Measurements from ENCODE around the gene CTNNA3.

CTNNA3 gene

DNA sequence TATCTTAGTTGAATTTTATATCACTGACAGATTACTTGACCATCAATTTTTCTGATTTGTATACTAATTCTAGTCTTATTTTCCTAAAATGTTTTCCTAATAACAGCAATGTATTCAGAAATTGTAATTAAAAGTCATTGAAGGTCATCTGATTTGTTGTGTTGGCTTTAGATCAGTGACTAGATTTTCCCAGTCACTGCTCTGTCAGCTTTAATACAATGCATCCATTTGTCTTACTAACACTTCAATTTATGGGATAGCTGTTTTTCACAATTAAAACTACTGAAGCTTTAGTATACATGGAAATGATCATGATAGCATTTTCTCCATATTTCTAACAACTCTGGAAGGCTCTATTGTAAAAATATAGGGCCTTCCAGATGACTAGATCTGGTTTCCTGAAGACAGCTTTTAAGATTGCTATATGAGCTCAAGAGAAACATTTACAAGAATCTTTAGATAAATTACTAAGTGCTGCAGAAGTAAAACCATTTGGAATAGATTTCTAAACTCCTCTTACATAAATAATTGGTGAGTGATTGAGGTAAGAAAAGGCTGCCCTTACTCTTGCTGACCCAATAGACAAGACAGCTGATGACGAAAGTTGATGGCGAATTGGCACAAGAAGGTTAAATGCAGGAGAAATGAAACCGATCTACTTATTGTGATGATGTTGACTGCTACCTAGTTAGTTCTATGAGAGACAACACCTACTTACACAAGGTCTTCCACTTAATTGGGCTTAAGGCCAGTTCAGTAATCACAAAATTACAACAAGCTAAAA, 696.0 kb downstream of the CTNNA3 start:
- no peaks in the 10 kb centered on the region for H3K4me1 ChIP-seq (ENCODE audit: insufficient read depth, low read length, poor library complexity, severe bottlenecking)
- H4K20me1 ChIP-seq (ENCODE audit: insufficient read depth, low read length, poor library complexity, severe bottlenecking): no peaks in the 10 kb centered on the region
- no peaks in the 10 kb centered on the region for H3K9me3 ChIP-seq (ENCODE audit: insufficient read depth, low read depth, low read length)
- H3K9ac ChIP-seq (ENCODE audit: low read depth, low read length, poor library complexity, severe bottlenecking): no peak overlapping the region
- H3K4me2 ChIP-seq (ENCODE audit: low read depth, low read length, poor library complexity, severe bottlenecking): no peak overlapping the region
- no peaks in the 10 kb centered on the region for H3F3A ChIP-seq (ENCODE audit: low read depth)
- H2AFZ ChIP-seq (ENCODE audit: low read length): no peak overlapping the region
- TF ChIP-seq EZH2phosphoT487 (IDR thresholded peaks at IDR 0.05; ENCODE audit: borderline replicate concordance): no peak
- TF ChIP-seq CTCF (conservative IDR thresholded peaks at IDR 0.05; ENCODE audit: low read length): no peak
- H3K27me3 ChIP-seq (ENCODE audit: insufficient read depth, low read length, poor library complexity, severe bottlenecking): no peaks in the 10 kb centered on the region
- no peaks in the 10 kb centered on the region for H3K79me2 ChIP-seq (ENCODE audit: insufficient read depth, low read length)
- H3K36me3 ChIP-seq (ENCODE audit: insufficient read depth, low read length): no peaks in the 10 kb centered on the region
- no peaks in the 10 kb centered on the region for H3K9me2 ChIP-seq (replicated peaks; ENCODE audit: low read depth, low read length)
- H3K4me3 ChIP-seq (ENCODE audit: low read length, poor library complexity, severe bottlenecking): no peak overlapping the region

DNA sequence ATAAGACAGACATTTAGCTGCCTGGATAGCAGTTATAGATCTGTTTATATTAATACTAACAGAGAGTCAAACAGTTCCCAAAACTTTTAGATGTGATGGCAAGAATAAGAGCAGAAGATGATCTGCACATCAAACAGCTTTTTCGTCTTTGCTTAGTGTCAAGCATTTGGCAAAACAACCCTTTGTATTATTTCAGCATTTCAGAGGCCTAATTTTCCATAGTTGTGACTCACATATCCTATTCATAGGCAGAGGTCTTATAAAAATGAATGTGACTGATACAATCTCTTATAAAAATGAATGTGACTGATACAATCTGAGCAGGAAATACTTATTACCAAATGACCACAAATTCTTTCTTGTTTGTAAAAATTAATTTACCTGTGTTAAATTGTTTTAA, 699.0 kb downstream of the CTNNA3 start:
- no peaks in the 10 kb centered on the region for H3K36me3 ChIP-seq (ENCODE audit: insufficient read depth, low read length)
- no peaks in the 10 kb centered on the region for H4K20me1 ChIP-seq (ENCODE audit: insufficient read depth, low read length, poor library complexity, severe bottlenecking)
- H3K4me1 ChIP-seq (ENCODE audit: insufficient read depth, low read length, poor library complexity, severe bottlenecking): no peaks in the 10 kb centered on the region
- no peak overlapping the region for H3K4me3 ChIP-seq (ENCODE audit: low read length, poor library complexity, severe bottlenecking)
- no peaks in the 10 kb centered on the region for H3K9me2 ChIP-seq (replicated peaks; ENCODE audit: low read depth, low read length)
- H2AFZ ChIP-seq (ENCODE audit: low read length): no peak overlapping the region
- H3K9me3 ChIP-seq (ENCODE audit: insufficient read depth, low read depth, low read length): no peaks in the 10 kb centered on the region
- no peaks in the 10 kb centered on the region for H3K79me2 ChIP-seq (ENCODE audit: insufficient read depth, low read length)
- H3K9ac ChIP-seq (ENCODE audit: low read depth, low read length, poor library complexity, severe bottlenecking): no peak overlapping the region
- H3K4me2 ChIP-seq (ENCODE audit: low read depth, low read length, poor library complexity, severe bottlenecking): no peak overlapping the region
- no peaks in the 10 kb centered on the region for H3K27me3 ChIP-seq (ENCODE audit: insufficient read depth, low read length, poor library complexity, severe bottlenecking)
- no peak for TF ChIP-seq CTCF (conservative IDR thresholded peaks at IDR 0.05; ENCODE audit: low read length)
- no peak for TF ChIP-seq EZH2phosphoT487 (IDR thresholded peaks at IDR 0.05; ENCODE audit: borderline replicate concordance)
- H3F3A ChIP-seq (ENCODE audit: low read depth): no peaks in the 10 kb centered on the region

- Histone ChIP-seq H3K9ac (ENCODE audit: low read depth, low read length, poor library complexity, severe bottlenecking) (no peak overlapping the region), H4K20me1 (ENCODE audit: insufficient read depth, low read length, poor library complexity, severe bottlenecking) (no peaks in the 10 kb centered on the region), H3K4me1 (ENCODE audit: insufficient read depth, low read length, poor library complexity, severe bottlenecking) (no peaks in the 10 kb centered on the region), H3K4me3 (ENCODE audit: low read length, poor library complexity, severe bottlenecking) (no peak overlapping the region), H2AFZ (ENCODE audit: low read length) (no peak overlapping the region), H3K9me3 (ENCODE audit: insufficient read depth, low read depth, low read length) (no peaks in the 10 kb centered on the region), H3K4me2 (ENCODE audit: low read depth, low read length, poor library complexity, severe bottlenecking) (no peak overlapping the region), H3K79me2 (ENCODE audit: insufficient read depth, low read length) (no peaks in the 10 kb centered on the region), H3F3A (ENCODE audit: low read depth) (no peaks in the 10 kb centered on the region), H3K9me2 (replicated peaks; ENCODE audit: low read depth, low read length) (no peaks in the 10 kb centered on the region), H3K27me3 (ENCODE audit: insufficient read depth, low read length, poor library complexity, severe bottlenecking) (no peaks in the 10 kb centered on the region), H3K36me3 (ENCODE audit: insufficient read depth, low read length) (no peaks in the 10 kb centered on the region)
- TF ChIP-seq CTCF (conservative IDR thresholded peaks at IDR 0.05; ENCODE audit: low read length) (no peak), EZH2phosphoT487 (IDR thresholded peaks at IDR 0.05; ENCODE audit: borderline replicate concordance) (no peak)
These were observed 705.7 kb downstream of the CTNNA3 start for GRCh38 chr10:66990143-66990830.
